Measurements from ENCODE around the gene IRAG1. TPM values are rescaled to one million over a fixed set of nuclear protein-coding genes. Genes with fewer than 3 reads are reported as not detected.

The IRAG1 gene
- total RNA-seq, 1 donor from 2014 or later: 5.2 TPM

DNA sequence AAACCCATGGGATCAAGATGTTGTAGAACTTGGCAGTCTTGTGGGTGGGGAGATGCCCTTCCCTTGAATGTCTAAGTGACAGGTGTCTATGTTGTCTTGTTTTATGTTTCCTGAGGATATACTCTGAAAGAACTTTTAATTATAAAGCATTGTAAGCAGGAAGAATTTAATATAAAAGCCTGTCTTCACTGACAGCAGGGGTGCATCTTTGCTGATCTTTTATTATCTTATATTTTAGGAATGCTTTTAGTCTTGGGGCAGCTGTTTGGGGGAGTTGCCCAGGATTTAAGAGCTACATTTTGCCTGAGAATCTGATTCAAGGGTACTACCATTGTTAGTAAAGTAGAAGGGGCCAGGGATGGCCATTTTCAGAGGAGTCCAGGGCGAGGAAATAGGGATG, 43.4 kb downstream of the IRAG1 start:
- no peak overlapping the region for H3K9ac ChIP-seq
- H3K4me1 ChIP-seq: no peaks in the 10 kb centered on the region
- H3K27ac ChIP-seq: no peak overlapping the region
- no peak overlapping the region for H3K4me2 ChIP-seq
- DNase-seq (ENCODE audit: low spot score): no peak
- Mint-ChIP-seq H3K27ac (no peak overlapping the region), H3K9me3 (no peaks in the 10 kb centered on the region), H3K27me3 (ENCODE audit: insufficient read depth, low read depth) (peaks cover 3% of the 10 kb centered on the region), H3K4me3 (no peak overlapping the region), H3K36me3 (peaks cover 2% of the 10 kb centered on the region), H3K4me1 (peaks cover 16% of the 10 kb centered on the region)
- no peaks in the 10 kb centered on the region for H3K36me3 ChIP-seq
- H4K20me1 ChIP-seq (ENCODE audit: low read depth): no peaks in the 10 kb centered on the region
- no peaks in the 10 kb centered on the region for H3F3A ChIP-seq (ENCODE audit: low read depth)
- H3K4me3 ChIP-seq: no peak overlapping the region
- H3K9me3 ChIP-seq (ENCODE audit: low read depth): no peaks in the 10 kb centered on the region
- H2AFZ ChIP-seq (replicated peaks): no peak overlapping the region
- TF ChIP-seq, protein P1, sequence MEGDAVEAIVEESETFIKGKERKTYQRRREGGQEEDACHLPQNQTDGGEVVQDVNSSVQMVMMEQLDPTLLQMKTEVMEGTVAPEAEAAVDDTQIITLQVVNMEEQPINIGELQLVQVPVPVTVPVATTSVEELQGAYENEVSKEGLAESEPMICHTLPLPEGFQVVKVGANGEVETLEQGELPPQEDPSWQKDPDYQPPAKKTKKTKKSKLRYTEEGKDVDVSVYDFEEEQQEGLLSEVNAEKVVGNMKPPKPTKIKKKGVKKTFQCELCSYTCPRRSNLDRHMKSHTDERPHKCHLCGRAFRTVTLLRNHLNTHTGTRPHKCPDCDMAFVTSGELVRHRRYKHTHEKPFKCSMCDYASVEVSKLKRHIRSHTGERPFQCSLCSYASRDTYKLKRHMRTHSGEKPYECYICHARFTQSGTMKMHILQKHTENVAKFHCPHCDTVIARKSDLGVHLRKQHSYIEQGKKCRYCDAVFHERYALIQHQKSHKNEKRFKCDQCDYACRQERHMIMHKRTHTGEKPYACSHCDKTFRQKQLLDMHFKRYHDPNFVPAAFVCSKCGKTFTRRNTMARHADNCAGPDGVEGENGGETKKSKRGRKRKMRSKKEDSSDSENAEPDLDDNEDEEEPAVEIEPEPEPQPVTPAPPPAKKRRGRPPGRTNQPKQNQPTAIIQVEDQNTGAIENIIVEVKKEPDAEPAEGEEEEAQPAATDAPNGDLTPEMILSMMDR (IDR thresholded peaks at IDR 0.05): no peak
- TF ChIP-seq EZH2 (IDR thresholded peaks at IDR 0.05) (no peak), EZH2phosphoT487 (IDR thresholded peaks at IDR 0.05) (no peak)
- H3K79me2 ChIP-seq (ENCODE audit: low read depth): no peaks in the 10 kb centered on the region
- no peaks in the 10 kb centered on the region for H3K27me3 ChIP-seq

- H3K27ac Mint-ChIP-seq: peak overlapping the region; percentile 70
- H3K4me3 Mint-ChIP-seq: no peak overlapping the region
Measured at GRCh38 chr11:10648871-10649270, 44.7 kb downstream of the IRAG1 start.

DNA sequence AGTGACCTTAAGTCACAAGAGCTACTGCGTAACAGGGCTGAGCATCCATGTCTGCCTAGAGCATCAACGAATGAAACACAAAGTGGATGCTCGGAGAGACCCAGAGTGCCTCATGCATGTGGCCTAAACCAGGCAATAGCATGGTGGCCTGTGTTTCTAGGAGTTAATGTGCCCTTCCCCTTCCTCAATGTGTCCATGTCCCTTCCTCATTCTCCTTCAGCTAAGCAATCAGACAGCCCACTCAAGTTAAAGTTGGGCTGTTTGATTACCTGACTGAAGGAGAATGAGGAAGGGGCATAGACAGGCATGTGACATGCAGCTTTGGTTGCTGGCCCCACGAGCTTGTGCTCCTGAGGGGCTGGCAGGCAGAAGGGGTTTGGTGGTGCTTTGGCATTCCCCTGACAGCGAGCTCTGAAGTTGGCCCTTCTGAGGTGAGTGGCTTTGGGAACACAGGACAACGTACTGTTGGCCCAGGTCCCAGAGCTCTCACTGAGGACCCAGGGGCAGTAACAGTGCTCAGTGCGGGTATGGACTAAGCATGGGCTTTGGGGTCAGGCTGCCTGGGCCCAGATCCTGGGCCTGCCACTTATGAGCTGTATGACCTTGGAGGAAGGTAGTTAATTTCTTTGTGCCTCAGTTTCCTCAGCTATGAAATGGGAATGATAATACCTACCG, 46.7 kb downstream of the IRAG1 start:
- Mint-ChIP-seq H3K4me3 (no peak overlapping the region), H3K27me3 (ENCODE audit: insufficient read depth, low read depth) (peaks cover 3% of the 10 kb centered on the region), H3K27ac (no peak overlapping the region), H3K4me1 (peaks cover 13% of the 10 kb centered on the region), H3K9me3 (no peaks in the 10 kb centered on the region), H3K36me3 (peaks cover 5% of the 10 kb centered on the region)
- Histone ChIP-seq H3K4me1 (no peaks in the 10 kb centered on the region), H3K36me3 (no peaks in the 10 kb centered on the region), H3K9ac (no peak overlapping the region), H2AFZ (replicated peaks) (no peak overlapping the region), H3F3A (ENCODE audit: low read depth) (no peaks in the 10 kb centered on the region), H3K79me2 (ENCODE audit: low read depth) (no peaks in the 10 kb centered on the region), H3K4me3 (no peak overlapping the region), H3K27ac (no peak overlapping the region), H3K27me3 (no peaks in the 10 kb centered on the region), H3K9me3 (ENCODE audit: low read depth) (no peaks in the 10 kb centered on the region), H4K20me1 (ENCODE audit: low read depth) (no peaks in the 10 kb centered on the region), H3K4me2 (no peak overlapping the region)
- no peak for DNase-seq (ENCODE audit: low spot score)
- TF ChIP-seq EZH2phosphoT487 (IDR thresholded peaks at IDR 0.05) (no peak), EZH2 (IDR thresholded peaks at IDR 0.05) (no peak)
- TF ChIP-seq, protein P1 (IDR thresholded peaks at IDR 0.05): no peak

More at GRCh38 chr11:10648871-10649270, 44.7 kb downstream of the IRAG1 start:
- H3K4me1 ChIP-seq: no peaks in the 10 kb centered on the region
- Mint-ChIP-seq H3K4me1 (peaks cover 16% of the 10 kb centered on the region), H3K36me3 (peaks cover 5% of the 10 kb centered on the region), H3K27me3 (ENCODE audit: insufficient read depth, low read depth) (peaks cover 3% of the 10 kb centered on the region), H3K9me3 (no peaks in the 10 kb centered on the region)
- H3K27ac ChIP-seq: no peak overlapping the region
- H3K4me2 ChIP-seq: no peak overlapping the region
- H4K20me1 ChIP-seq (ENCODE audit: low read depth): no peaks in the 10 kb centered on the region
- no peaks in the 10 kb centered on the region for H3K9me3 ChIP-seq (ENCODE audit: low read depth)
- no peak overlapping the region for H2AFZ ChIP-seq (replicated peaks)
- H3K27me3 ChIP-seq: no peaks in the 10 kb centered on the region
- TF ChIP-seq, protein P1 (IDR thresholded peaks at IDR 0.05): no peak
- no peak for TF ChIP-seq EZH2 (IDR thresholded peaks at IDR 0.05)
- TF ChIP-seq EZH2phosphoT487 (IDR thresholded peaks at IDR 0.05): no peak
- no peak overlapping the region for H3K4me3 ChIP-seq
- no peak for DNase-seq (ENCODE audit: low spot score)
- H3K36me3 ChIP-seq: no peaks in the 10 kb centered on the region
- H3K79me2 ChIP-seq (ENCODE audit: low read depth): no peaks in the 10 kb centered on the region
- H3F3A ChIP-seq (ENCODE audit: low read depth): no peaks in the 10 kb centered on the region
- no peak overlapping the region for H3K9ac ChIP-seq
